Liver (tissue), 3 donors: Measurements from ENCODE around the gene TRIM65.

Experiments
- FOXA1 ChIP-seq: IDR thresholded peaks from 2 replicates; pipeline ENCODE4 v1.6.1; 2016; ENCODE audit warnings: antibody characterized with exemption
- FOXA2 ChIP-seq: IDR thresholded peaks from 2 replicates; pipeline ENCODE4 v1.6.1; 2016; ENCODE audit warnings: antibody characterized with exemption
- JUND ChIP-seq, 2 donors: IDR thresholded peaks; 2 replicates each; pipeline ENCODE4 v1.6.1; 2016; ENCODE audit warnings: antibody characterized with exemption in 2 of 2
- SP1 ChIP-seq: IDR thresholded peaks from 2 replicates; pipeline ENCODE4 v1.6.1; 2018; ENCODE audit warnings: antibody characterized with exemption, mild to moderate bottlenecking
- YY1 ChIP-seq: IDR thresholded peaks from 2 replicates; pipeline ENCODE4 v1.6.1; 2016; ENCODE audit warnings: antibody characterized with exemption, mild to moderate bottlenecking
- TF ChIP-seq, protein P1 (sequence below): fragments of 150-350 bp; IDR thresholded peaks from 2 replicates; pipeline ENCODE4 v1.5.1; 2017; ENCODE audit warnings: improper control_type of control experiment, low read depth, low read length; ENCODE audit not compliant: missing input control
- TF ChIP-seq, protein P2 (sequence below): IDR thresholded peaks from 2 replicates; pipeline ENCODE4 v1.6.1; 2016; ENCODE audit warnings: antibody characterized with exemption
- donor health status: healthy.
- donor health status: healthy.

- TF ChIP-seq, protein P1, sequence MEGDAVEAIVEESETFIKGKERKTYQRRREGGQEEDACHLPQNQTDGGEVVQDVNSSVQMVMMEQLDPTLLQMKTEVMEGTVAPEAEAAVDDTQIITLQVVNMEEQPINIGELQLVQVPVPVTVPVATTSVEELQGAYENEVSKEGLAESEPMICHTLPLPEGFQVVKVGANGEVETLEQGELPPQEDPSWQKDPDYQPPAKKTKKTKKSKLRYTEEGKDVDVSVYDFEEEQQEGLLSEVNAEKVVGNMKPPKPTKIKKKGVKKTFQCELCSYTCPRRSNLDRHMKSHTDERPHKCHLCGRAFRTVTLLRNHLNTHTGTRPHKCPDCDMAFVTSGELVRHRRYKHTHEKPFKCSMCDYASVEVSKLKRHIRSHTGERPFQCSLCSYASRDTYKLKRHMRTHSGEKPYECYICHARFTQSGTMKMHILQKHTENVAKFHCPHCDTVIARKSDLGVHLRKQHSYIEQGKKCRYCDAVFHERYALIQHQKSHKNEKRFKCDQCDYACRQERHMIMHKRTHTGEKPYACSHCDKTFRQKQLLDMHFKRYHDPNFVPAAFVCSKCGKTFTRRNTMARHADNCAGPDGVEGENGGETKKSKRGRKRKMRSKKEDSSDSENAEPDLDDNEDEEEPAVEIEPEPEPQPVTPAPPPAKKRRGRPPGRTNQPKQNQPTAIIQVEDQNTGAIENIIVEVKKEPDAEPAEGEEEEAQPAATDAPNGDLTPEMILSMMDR: no peak
- TF ChIP-seq FOXA1 (no peak), SP1 (no peak), JUND (IDR thresholded peaks at IDR 0.05) (no peak), YY1 (no peak), FOXA2 (no peak)
- TF ChIP-seq, protein P2, sequence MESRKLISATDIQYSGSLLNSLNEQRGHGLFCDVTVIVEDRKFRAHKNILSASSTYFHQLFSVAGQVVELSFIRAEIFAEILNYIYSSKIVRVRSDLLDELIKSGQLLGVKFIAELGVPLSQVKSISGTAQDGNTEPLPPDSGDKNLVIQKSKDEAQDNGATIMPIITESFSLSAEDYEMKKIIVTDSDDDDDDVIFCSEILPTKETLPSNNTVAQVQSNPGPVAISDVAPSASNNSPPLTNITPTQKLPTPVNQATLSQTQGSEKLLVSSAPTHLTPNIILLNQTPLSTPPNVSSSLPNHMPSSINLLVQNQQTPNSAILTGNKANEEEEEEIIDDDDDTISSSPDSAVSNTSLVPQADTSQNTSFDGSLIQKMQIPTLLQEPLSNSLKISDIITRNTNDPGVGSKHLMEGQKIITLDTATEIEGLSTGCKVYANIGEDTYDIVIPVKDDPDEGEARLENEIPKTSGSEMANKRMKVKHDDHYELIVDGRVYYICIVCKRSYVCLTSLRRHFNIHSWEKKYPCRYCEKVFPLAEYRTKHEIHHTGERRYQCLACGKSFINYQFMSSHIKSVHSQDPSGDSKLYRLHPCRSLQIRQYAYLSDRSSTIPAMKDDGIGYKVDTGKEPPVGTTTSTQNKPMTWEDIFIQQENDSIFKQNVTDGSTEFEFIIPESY: no peak
Observed at GRCh38 chr17:75893305-75894048, 3.3 kb downstream of the TRIM65 start.
